HEK293 (cell line): ENCODE measurements around the gene PSME4.

Experiments used
- KLF16 ChIP-seq: fragments of 450-650 bp; formaldehyde crosslinking; IDR thresholded peaks from 2 replicates; pipeline ENCODE4 v1.5.1; 2017; ENCODE audit warnings: missing biosample characterization, missing genetic modification characterization
- KLF7 ChIP-seq: fragments of 450-650 bp; formaldehyde crosslinking; IDR thresholded peaks from 2 replicates; pipeline ENCODE4 v1.5.1; 2016; ENCODE audit warnings: missing biosample characterization, missing genetic modification characterization, borderline replicate concordance
- ZBTB1 ChIP-seq: fragments of 450-650 bp; formaldehyde crosslinking; IDR thresholded peaks from 2 replicates; pipeline ENCODE4 v1.5.1; 2016; ENCODE audit warnings: missing biosample characterization, missing genetic modification characterization
- ZBTB7A ChIP-seq: fragments of 450-650 bp; formaldehyde crosslinking; IDR thresholded peaks from 2 replicates; pipeline ENCODE4 v1.5.1; 2016; ENCODE audit warnings: low read depth, missing biosample characterization, missing genetic modification characterization
- ZBTB8A ChIP-seq: fragments of 450-650 bp; formaldehyde crosslinking; IDR thresholded peaks from 2 replicates; pipeline ENCODE4 v1.5.1; 2016; ENCODE audit warnings: missing biosample characterization, missing genetic modification characterization
- ZNF146 ChIP-seq: fragments of 450-650 bp; formaldehyde crosslinking; IDR thresholded peaks from 2 replicates; pipeline ENCODE4 v1.5.1; 2016; ENCODE audit warnings: missing biosample characterization, missing genetic modification characterization
- ZNF19 ChIP-seq: fragments of 450-650 bp; formaldehyde crosslinking; IDR thresholded peaks from 2 replicates; pipeline ENCODE4; 2016; ENCODE audit warnings: missing biosample characterization, missing genetic modification characterization, low read depth
- ZNF202 ChIP-seq: fragments of 450-650 bp; formaldehyde crosslinking; IDR thresholded peaks from 2 replicates; pipeline ENCODE4 v1.5.1; 2016; ENCODE audit warnings: missing biosample characterization, missing genetic modification characterization, borderline replicate concordance
- ZNF221 ChIP-seq: fragments of 450-650 bp; formaldehyde crosslinking; IDR thresholded peaks from 2 replicates; pipeline ENCODE4 v1.5.1; 2017; ENCODE audit warnings: missing biosample characterization, missing genetic modification characterization, borderline replicate concordance
- ZNF335 ChIP-seq: fragments of 450-650 bp; formaldehyde crosslinking; conservative IDR thresholded peaks from 2 replicates; pipeline ENCODE4 v1.5.1; 2016; ENCODE audit warnings: missing biosample characterization, missing genetic modification characterization
- ZNF350 ChIP-seq: fragments of 450-650 bp; formaldehyde crosslinking; IDR thresholded peaks from 2 replicates; pipeline ENCODE4 v1.5.0; 2017; ENCODE audit warnings: missing biosample characterization, mild to moderate bottlenecking, missing genetic modification characterization
- ZNF354C ChIP-seq: fragments of 450-650 bp; formaldehyde crosslinking; IDR thresholded peaks from 2 replicates; pipeline ENCODE4 v1.5.1; 2016; ENCODE audit warnings: missing biosample characterization, missing genetic modification characterization, low read depth, borderline replicate concordance
- ZNF473 ChIP-seq: fragments of 450-650 bp; formaldehyde crosslinking; IDR thresholded peaks from 2 replicates; pipeline ENCODE4 v1.5.1; 2017; ENCODE audit warnings: missing biosample characterization, missing genetic modification characterization
- ZNF571 ChIP-seq: fragments of 450-650 bp; formaldehyde crosslinking; IDR thresholded peaks from 2 replicates; pipeline ENCODE4 v1.5.0; 2017; ENCODE audit warnings: missing biosample characterization, missing genetic modification characterization
- ZNF624 ChIP-seq: fragments of 450-650 bp; formaldehyde crosslinking; IDR thresholded peaks from 2 replicates; pipeline ENCODE4 v1.5.1; 2017; ENCODE audit warnings: missing biosample characterization, missing genetic modification characterization
- ZNF76 ChIP-seq: fragments of 450-650 bp; formaldehyde crosslinking; IDR thresholded peaks from 2 replicates; pipeline ENCODE4; 2016; ENCODE audit warnings: low read depth, missing biosample characterization, missing genetic modification characterization, borderline replicate concordance
- ZSCAN30 ChIP-seq: fragments of 450-650 bp; IDR thresholded peaks from 2 replicates; pipeline ENCODE4 v1.5.1; 2018; ENCODE audit warnings: missing biosample characterization, mild to moderate bottlenecking, missing genetic modification characterization, moderate library complexity
- TF ChIP-seq, protein P1 (sequence below): fragments of 450-650 bp; formaldehyde crosslinking; IDR thresholded peaks from 2 replicates; pipeline ENCODE4 v1.5.1; 2017; ENCODE audit warnings: missing biosample characterization, missing genetic modification characterization
- TF ChIP-seq, protein P2 (sequence below): IDR thresholded peaks from 2 replicates; pipeline ENCODE4 v1.6.1; 2011; ENCODE audit warnings: mild to moderate bottlenecking, low read depth, low read length, borderline replicate concordance
- TF ChIP-seq, protein P3 (sequence below): fragments of 450-650 bp; formaldehyde crosslinking; IDR thresholded peaks from 2 replicates; pipeline ENCODE4 v1.5.1; 2016; ENCODE audit warnings: missing biosample characterization, missing genetic modification characterization
- TF ChIP-seq, protein P4 (sequence below): fragments of 450-650 bp; formaldehyde crosslinking; IDR thresholded peaks from 2 replicates; pipeline ENCODE4 v1.5.1; 2016; ENCODE audit warnings: missing biosample characterization, missing genetic modification characterization
- TF ChIP-seq, protein P5 (sequence below): fragments of 450-650 bp; formaldehyde crosslinking; conservative IDR thresholded peaks from 2 replicates; pipeline ENCODE4 v1.5.1; 2016; ENCODE audit warnings: low read depth, missing biosample characterization, missing genetic modification characterization
- TF ChIP-seq, protein P6 (sequence below): fragments of 450-650 bp; formaldehyde crosslinking; IDR thresholded peaks from 2 replicates; pipeline ENCODE4 v1.5.1; 2016; ENCODE audit warnings: missing biosample characterization, missing genetic modification characterization
- TF ChIP-seq, protein P7 (sequence below): fragments of 450-650 bp; formaldehyde crosslinking; IDR thresholded peaks from 2 replicates; pipeline ENCODE4 v1.5.1; 2016; ENCODE audit warnings: missing biosample characterization, missing genetic modification characterization

The PSME4 gene

DNA sequence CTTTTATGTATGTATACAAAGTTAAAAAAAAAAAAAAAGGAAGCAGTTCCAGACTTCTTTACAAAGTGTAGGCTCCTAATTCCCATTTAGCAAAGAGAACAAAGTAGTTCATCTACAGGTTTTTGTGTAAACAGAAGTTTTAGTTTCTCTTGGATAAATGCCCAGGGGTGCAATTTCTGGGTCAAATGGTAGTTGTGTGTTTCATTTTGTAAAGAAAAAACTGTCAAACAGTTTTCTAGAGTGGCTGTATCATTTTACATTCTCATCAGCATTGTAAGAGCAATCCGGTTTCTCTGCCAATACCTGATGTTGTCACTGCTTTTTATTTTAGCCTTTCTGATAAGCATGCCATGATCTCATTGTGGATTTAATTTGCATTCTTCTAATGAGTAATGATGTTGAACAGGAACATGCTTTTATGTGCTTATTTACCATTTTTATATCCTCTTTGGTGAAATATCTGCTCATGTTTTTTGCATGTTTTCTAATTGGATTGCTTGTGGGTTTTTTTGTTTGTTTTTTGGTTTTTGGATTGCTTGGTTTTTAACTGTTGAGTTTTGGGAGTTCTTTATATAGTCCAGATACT is 16.6 kb upstream of the PSME4 start (continued):
- TF ChIP-seq ZNF76 (peak; percentile 26; the same call in 1 of the 2 replicates), ZNF354C (tag by site-specific recombination) (no peak), ZBTB7A (tag by site-specific recombination) (no peak), ZNF473 (tag by site-specific recombination) (no peak), ZNF335 (tag by site-specific recombination) (peak; percentile 37; the same call in 1 of the 2 replicates), ZNF19 (tag by site-specific recombination) (no peak), KLF16 (tag by site-specific recombination) (peak; percentile 25; the same call in 1 of the 2 replicates), KLF7 (tag by site-specific recombination) (no peak), ZNF146 (tag by site-specific recombination) (0 out of 2 replicates have a peak, but pooled peaks have one; percentile 10), ZNF202 (no peak), ZNF221 (tag by site-specific recombination) (no peak), ZNF624 (tag by site-specific recombination) (no peak), ZNF350 (tag by site-specific recombination) (no peak), ZBTB1 (tag by site-specific recombination) (0 out of 2 replicates have a peak, but pooled peaks have one; percentile 71), ZNF571 (tag by site-specific recombination) (no peak), ZBTB8A (peak; percentile 41; the same call in 1 of the 2 replicates), ZSCAN30 (peak; percentile 67; the same call in 1 of the 2 replicates)
- TF ChIP-seq, protein P1, sequence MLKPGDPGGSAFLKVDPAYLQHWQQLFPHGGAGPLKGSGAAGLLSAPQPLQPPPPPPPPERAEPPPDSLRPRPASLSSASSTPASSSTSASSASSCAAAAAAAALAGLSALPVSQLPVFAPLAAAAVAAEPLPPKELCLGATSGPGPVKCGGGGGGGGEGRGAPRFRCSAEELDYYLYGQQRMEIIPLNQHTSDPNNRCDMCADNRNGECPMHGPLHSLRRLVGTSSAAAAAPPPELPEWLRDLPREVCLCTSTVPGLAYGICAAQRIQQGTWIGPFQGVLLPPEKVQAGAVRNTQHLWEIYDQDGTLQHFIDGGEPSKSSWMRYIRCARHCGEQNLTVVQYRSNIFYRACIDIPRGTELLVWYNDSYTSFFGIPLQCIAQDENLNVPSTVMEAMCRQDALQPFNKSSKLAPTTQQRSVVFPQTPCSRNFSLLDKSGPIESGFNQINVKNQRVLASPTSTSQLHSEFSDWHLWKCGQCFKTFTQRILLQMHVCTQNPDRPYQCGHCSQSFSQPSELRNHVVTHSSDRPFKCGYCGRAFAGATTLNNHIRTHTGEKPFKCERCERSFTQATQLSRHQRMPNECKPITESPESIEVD = peak; percentile 99
- TF ChIP-seq, protein P2, sequence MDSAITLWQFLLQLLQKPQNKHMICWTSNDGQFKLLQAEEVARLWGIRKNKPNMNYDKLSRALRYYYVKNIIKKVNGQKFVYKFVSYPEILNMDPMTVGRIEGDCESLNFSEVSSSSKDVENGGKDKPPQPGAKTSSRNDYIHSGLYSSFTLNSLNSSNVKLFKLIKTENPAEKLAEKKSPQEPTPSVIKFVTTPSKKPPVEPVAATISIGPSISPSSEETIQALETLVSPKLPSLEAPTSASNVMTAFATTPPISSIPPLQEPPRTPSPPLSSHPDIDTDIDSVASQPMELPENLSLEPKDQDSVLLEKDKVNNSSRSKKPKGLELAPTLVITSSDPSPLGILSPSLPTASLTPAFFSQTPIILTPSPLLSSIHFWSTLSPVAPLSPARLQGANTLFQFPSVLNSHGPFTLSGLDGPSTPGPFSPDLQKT = no peak
- TF ChIP-seq, protein P3, sequence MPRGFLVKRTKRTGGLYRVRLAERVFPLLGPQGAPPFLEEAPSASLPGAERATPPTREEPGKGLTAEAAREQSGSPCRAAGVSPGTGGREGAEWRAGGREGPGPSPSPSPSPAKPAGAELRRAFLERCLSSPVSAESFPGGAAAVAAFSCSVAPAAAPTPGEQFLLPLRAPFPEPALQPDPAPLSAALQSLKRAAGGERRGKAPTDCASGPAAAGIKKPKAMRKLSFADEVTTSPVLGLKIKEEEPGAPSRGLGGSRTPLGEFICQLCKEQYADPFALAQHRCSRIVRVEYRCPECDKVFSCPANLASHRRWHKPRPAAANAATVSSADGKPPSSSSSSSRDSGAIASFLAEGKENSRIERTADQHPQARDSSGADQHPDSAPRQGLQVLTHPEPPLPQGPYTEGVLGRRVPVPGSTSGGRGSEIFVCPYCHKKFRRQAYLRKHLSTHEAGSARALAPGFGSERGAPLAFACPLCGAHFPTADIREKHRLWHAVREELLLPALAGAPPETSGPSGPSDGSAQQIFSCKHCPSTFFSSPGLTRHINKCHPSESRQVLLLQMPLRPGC (tag by site-specific recombination) = peak; percentile 95
- TF ChIP-seq, protein P4, sequence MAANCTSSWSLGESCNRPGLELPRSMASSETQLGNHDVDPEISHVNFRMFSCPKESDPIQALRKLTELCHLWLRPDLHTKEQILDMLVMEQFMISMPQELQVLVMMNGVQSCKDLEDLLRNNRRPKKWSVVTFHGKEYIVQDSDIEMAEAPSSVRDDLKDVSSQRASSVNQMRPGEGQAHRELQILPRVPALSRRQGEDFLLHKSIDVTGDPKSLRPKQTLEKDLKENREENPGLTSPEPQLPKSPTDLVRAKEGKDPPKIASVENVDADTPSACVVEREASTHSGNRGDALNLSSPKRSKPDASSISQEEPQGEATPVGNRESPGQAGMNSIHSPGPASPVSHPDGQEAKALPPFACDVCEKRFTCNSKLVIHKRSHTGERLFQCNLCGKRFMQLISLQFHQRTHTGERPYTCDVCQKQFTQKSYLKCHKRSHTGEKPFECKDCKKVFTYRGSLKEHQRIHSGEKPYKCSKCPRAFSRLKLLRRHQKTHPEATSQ (tag by site-specific recombination) = no peak
- TF ChIP-seq, protein P5, sequence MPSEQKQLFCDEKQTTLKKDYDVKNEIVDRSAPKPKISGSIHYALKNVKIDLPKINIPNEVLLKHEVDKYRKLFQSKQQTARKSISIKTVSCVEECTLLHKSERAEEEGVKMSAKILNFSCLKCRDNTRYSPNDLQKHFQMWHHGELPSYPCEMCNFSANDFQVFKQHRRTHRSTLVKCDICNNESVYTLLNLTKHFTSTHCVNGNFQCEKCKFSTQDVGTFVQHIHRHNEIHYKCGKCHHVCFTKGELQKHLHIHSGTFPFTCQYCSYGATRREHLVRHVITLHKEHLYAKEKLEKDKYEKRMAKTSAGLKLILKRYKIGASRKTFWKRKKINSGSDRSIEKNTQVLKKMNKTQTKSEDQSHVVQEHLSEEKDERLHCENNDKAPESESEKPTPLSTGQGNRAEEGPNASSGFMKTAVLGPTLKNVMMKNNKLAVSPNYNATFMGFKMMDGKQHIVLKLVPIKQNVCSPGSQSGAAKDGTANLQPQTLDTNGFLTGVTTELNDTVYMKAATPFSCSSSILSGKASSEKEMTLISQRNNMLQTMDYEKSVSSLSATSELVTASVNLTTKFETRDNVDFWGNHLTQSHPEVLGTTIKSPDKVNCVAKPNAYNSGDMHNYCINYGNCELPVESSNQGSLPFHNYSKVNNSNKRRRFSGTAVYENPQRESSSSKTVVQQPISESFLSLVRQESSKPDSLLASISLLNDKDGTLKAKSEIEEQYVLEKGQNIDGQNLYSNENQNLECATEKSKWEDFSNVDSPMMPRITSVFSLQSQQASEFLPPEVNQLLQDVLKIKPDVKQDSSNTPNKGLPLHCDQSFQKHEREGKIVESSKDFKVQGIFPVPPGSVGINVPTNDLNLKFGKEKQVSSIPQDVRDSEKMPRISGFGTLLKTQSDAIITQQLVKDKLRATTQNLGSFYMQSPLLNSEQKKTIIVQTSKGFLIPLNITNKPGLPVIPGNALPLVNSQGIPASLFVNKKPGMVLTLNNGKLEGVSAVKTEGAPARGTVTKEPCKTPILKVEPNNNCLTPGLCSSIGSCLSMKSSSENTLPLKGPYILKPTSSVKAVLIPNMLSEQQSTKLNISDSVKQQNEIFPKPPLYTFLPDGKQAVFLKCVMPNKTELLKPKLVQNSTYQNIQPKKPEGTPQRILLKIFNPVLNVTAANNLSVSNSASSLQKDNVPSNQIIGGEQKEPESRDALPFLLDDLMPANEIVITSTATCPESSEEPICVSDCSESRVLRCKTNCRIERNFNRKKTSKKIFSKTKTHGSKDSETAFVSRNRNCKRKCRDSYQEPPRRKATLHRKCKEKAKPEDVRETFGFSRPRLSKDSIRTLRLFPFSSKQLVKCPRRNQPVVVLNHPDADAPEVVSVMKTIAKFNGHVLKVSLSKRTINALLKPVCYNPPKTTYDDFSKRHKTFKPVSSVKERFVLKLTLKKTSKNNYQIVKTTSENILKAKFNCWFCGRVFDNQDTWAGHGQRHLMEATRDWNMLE (tag by site-specific recombination) = peak; percentile 46; the same call in 1 of the 2 replicates
- TF ChIP-seq, protein P6, sequence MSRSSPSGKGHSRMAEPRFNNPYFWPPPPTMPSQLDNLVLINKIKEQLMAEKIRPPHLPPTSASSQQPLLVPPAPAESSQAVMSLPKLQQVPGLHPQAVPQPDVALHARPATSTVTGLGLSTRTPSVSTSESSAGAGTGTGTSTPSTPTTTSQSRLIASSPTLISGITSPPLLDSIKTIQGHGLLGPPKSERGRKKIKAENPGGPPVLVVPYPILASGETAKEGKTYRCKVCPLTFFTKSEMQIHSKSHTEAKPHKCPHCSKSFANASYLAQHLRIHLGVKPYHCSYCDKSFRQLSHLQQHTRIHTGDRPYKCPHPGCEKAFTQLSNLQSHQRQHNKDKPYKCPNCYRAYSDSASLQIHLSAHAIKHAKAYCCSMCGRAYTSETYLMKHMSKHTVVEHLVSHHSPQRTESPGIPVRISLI (tag by site-specific recombination) = peak; percentile 99
- TF ChIP-seq, protein P7, sequence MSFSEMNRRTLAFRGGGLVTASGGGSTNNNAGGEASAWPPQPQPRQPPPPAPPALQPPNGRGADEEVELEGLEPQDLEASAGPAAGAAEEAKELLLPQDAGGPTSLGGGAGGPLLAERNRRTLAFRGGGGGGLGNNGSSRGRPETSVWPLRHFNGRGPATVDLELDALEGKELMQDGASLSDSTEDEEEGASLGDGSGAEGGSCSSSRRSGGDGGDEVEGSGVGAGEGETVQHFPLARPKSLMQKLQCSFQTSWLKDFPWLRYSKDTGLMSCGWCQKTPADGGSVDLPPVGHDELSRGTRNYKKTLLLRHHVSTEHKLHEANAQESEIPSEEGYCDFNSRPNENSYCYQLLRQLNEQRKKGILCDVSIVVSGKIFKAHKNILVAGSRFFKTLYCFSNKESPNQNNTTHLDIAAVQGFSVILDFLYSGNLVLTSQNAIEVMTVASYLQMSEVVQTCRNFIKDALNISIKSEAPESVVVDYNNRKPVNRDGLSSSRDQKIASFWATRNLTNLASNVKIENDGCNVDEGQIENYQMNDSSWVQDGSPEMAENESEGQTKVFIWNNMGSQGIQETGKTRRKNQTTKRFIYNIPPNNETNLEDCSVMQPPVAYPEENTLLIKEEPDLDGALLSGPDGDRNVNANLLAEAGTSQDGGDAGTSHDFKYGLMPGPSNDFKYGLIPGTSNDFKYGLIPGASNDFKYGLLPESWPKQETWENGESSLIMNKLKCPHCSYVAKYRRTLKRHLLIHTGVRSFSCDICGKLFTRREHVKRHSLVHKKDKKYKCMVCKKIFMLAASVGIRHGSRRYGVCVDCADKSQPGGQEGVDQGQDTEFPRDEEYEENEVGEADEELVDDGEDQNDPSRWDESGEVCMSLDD (tag by site-specific recombination) = no peak
